Neural cell (in vitro differentiated cells): Measurements from ENCODE around the gene VEPH1. TPM values are rescaled to one million over a fixed set of nuclear protein-coding genes. Genes with fewer than 3 reads are reported as not detected.

Experiments used
- H2AFZ ChIP-seq: fragments of 200-600, 300-800 bp; sonication (generic), shearing (Covaris generic); 2 replicates; pipeline ENCODE4 v1.6.0; 2014; ENCODE audit warnings: low read depth, mild to moderate bottlenecking, antibody characterized with exemption, low read length, moderate library complexity
- H3F3A ChIP-seq: fragments of 200-600 bp; shearing (Covaris generic); 2 replicates; pipeline ENCODE4 v1.6.1; 2016; ENCODE audit warnings: mild to moderate bottlenecking, moderate library complexity, mixed read lengths, antibody characterized with exemption, low read length; ENCODE audit not compliant: insufficient read depth, poor library complexity, severe bottlenecking
- H3K27ac ChIP-seq: fragments of 200-600, 300-800 bp; sonication (generic), shearing (Covaris generic); 2 replicates; pipeline ENCODE4 v1.5.1; 2014; ENCODE audit warnings: mild to moderate bottlenecking, low read length, moderate library complexity
- H3K27me3 ChIP-seq: fragments of 300-800, 200-600 bp; sonication (generic), shearing (Covaris generic); 2 replicates; pipeline ENCODE4 v1.6.0; 2014; ENCODE audit warnings: mild to moderate bottlenecking, low read depth, low read length, moderate library complexity; ENCODE audit not compliant: insufficient read depth
- H3K36me3 ChIP-seq: fragments of 300-800, 200-600 bp; sonication (generic), shearing (Covaris generic); 2 replicates; pipeline ENCODE4 v1.5.1; 2014; ENCODE audit warnings: mild to moderate bottlenecking, antibody characterized with exemption, low read length, moderate library complexity; ENCODE audit not compliant: insufficient read depth
- H3K4me2 ChIP-seq: fragments of 300-800, 200-600 bp; sonication (generic), shearing (Covaris generic); 2 replicates; pipeline ENCODE4 v1.6.0; 2014; ENCODE audit warnings: mild to moderate bottlenecking, low read length
- H3K4me3 ChIP-seq: fragments of 300-800, 200-600 bp; sonication (generic), shearing (Covaris generic); 2 replicates; pipeline ENCODE4 v1.5.1; 2014; ENCODE audit warnings: mild to moderate bottlenecking, low read length, moderate library complexity
- H3K79me2 ChIP-seq: fragments of 200-600 bp; shearing (Covaris generic); replicated peaks from 2 replicates; pipeline ENCODE4 v1.6.0; 2014; ENCODE audit warnings: mild to moderate bottlenecking, low read length, moderate library complexity; ENCODE audit not compliant: insufficient read depth
- H3K9ac ChIP-seq: fragments of 300-800, 200-600 bp; sonication (generic), shearing (Covaris generic); 2 replicates; pipeline ENCODE4 v1.6.1; 2016; ENCODE audit warnings: mild to moderate bottlenecking, low read length, mixed read lengths
- H3K9me2 ChIP-seq: fragments of 200-600 bp; shearing (Covaris generic); 2 replicates; pipeline ENCODE4 v1.6.1; 2016; ENCODE audit warnings: mild to moderate bottlenecking, low read length, mixed read lengths; ENCODE audit not compliant: insufficient read depth
- H3K9me3 ChIP-seq: fragments of 200-600, 300-800 bp; sonication (generic), shearing (Covaris generic); 2 replicates; pipeline ENCODE4 v1.6.1; 2016; ENCODE audit warnings: mild to moderate bottlenecking, mixed run types, low read length, moderate library complexity, mixed read lengths
- H4K20me1 ChIP-seq: fragments of 200-600 bp; shearing (Covaris generic); 2 replicates; pipeline ENCODE4 v1.6.1; 2016; ENCODE audit warnings: mild to moderate bottlenecking, mixed run types; ENCODE audit not compliant: insufficient read depth
- CTCF ChIP-seq: fragments of 450-650 bp; IDR thresholded peaks from 2 replicates; pipeline ENCODE4 v1.5.1; 2014; ENCODE audit warnings: antibody characterized with exemption, mild to moderate bottlenecking, moderate library complexity; ENCODE audit not compliant: poor library complexity, severe bottlenecking
- EP300 ChIP-seq: fragments of 450-650 bp; conservative IDR thresholded peaks from 2 replicates; pipeline ENCODE4 v1.6.1; 2014; ENCODE audit warnings: antibody characterized with exemption, mild to moderate bottlenecking, moderate library complexity; ENCODE audit not compliant: poor library complexity, severe bottlenecking
- EZH2 ChIP-seq: fragments of 200-600, 300-800 bp; shearing (Covaris generic), sonication (generic); IDR thresholded peaks from 2 replicates; pipeline ENCODE4 v1.6.1; 2014; ENCODE audit warnings: antibody characterized with exemption, low read length, borderline replicate concordance, mild to moderate bottlenecking; ENCODE audit not compliant: insufficient read depth, poor library complexity, severe bottlenecking
- MXI1 ChIP-seq: fragments of 450-650 bp; conservative IDR thresholded peaks from 2 replicates; pipeline ENCODE4 v1.6.1; 2014; ENCODE audit warnings: antibody characterized with exemption, mild to moderate bottlenecking; ENCODE audit not compliant: poor library complexity, severe bottlenecking
- POLR2AphosphoS5 ChIP-seq: IDR thresholded peaks from 2 replicates; pipeline ENCODE4 v1.6.1; 2012
- RAD21 ChIP-seq: fragments of 450-650 bp; conservative IDR thresholded peaks from 2 replicates; pipeline ENCODE4 v1.6.1; 2014; ENCODE audit warnings: antibody characterized with exemption, mild to moderate bottlenecking, moderate library complexity
- REST ChIP-seq: IDR thresholded peaks from 2 replicates; pipeline ENCODE4 v1.6.1; 2012; ENCODE audit warnings: borderline replicate concordance
- SMC3 ChIP-seq: fragments of 450-650 bp; conservative IDR thresholded peaks from 2 replicates; pipeline ENCODE4 v1.6.1; 2014; ENCODE audit warnings: antibody characterized with exemption, mild to moderate bottlenecking, moderate library complexity; ENCODE audit not compliant: poor library complexity
- TAF1 ChIP-seq: IDR thresholded peaks from 2 replicates; pipeline ENCODE4 v1.6.1; 2012; ENCODE audit warnings: low read depth
- polyA plus RNA-seq: library from polyadenylated mRNA; depleted of rRNA; stranded (reverse); fragments of >200 nt; gene quantifications from 2 replicates; pipeline ENCODE4 v1.2.3, GENCODE V29; 2014

Gene VEPH1
- polyA plus RNA-seq, 1 donor from 2014 or later = 0.89 TPM

- TF ChIP-seq REST = no peak
Measured at GRCh38 chr3:157231071-157231470, 272.1 kb downstream of the VEPH1 start (continued).

- Histone ChIP-seq H3K9me3 (no peaks in the 10 kb centered on the region), H2AFZ (no peak overlapping the region)
Measured at GRCh38 chr3:157226173-157226847, 276.9 kb downstream of the VEPH1 start.

More at GRCh38 chr3:157226173-157226847, 276.9 kb downstream of the VEPH1 start:
- TF ChIP-seq RAD21 = no peak
- no peak for TF ChIP-seq TAF1
- no peak for TF ChIP-seq EZH2
- no peak for TF ChIP-seq SMC3
- TF ChIP-seq REST = no peak
- TF ChIP-seq MXI1 = no peak
- TF ChIP-seq CTCF = no peak
- no peak for TF ChIP-seq POLR2AphosphoS5
- no peak for TF ChIP-seq EP300
- no peaks in the 10 kb centered on the region for H3K27me3 ChIP-seq
- no peak overlapping the region for H3K9ac ChIP-seq
- no peaks in the 10 kb centered on the region for H3K9me2 ChIP-seq
- H4K20me1 ChIP-seq = no peaks in the 10 kb centered on the region
- H3F3A ChIP-seq = no peaks in the 10 kb centered on the region
- no peak overlapping the region for H3K4me2 ChIP-seq
- H3K79me2 ChIP-seq = no peaks in the 10 kb centered on the region
- no peaks in the 10 kb centered on the region for H3K36me3 ChIP-seq
- no peak overlapping the region for H3K27ac ChIP-seq
- no peak overlapping the region for H3K4me3 ChIP-seq
